GM12865 (cell line): ENCODE measurements around the gene GRIA3.

Source experiments
- DNase-seq: peaks from one replicate; pipeline ENCODE4 v3.0.0; 2010; ENCODE audit warnings: low read depth
- H3K4me3 ChIP-seq: 2 replicates; pipeline ENCODE4 v1.5.1; 2011; ENCODE audit warnings: mild to moderate bottlenecking, low read depth, low read length, control low read depth
- CTCF ChIP-seq: IDR thresholded peaks from 2 replicates; pipeline ENCODE4 v1.5.1; 2011; ENCODE audit warnings: low read length, control low read depth, low read depth, inconsistent platforms; ENCODE audit not compliant: insufficient read depth; ENCODE audit errors: missing control alignments

The GRIA3 gene

GRCh38 chrX:123310112-123310511 lies 126.0 kb downstream of the GRIA3 start:
- no peak for DNase-seq
- TF ChIP-seq CTCF: no peak

GRCh38 chrX:123311486-123311885 lies 127.4 kb downstream of the GRIA3 start:
- no peak for TF ChIP-seq CTCF
- DNase-seq: no peak
- no peak overlapping the region for H3K4me3 ChIP-seq

More at GRCh38 chrX:123310112-123310511, 126.0 kb downstream of the GRIA3 start:
- H3K4me3 ChIP-seq: no peak overlapping the region

- TF ChIP-seq CTCF: no peak
- no peak for DNase-seq
- no peak overlapping the region for H3K4me3 ChIP-seq
Observed at GRCh38 chrX:123313486-123313885, 129.4 kb downstream of the GRIA3 start.

- TF ChIP-seq CTCF: no peak
- DNase-seq: no peak
- no peak overlapping the region for H3K4me3 ChIP-seq
Observed at GRCh38 chrX:123320622-123321021, 136.5 kb downstream of the GRIA3 start.

GRCh38 chrX:123322536-123322935 lies 138.5 kb downstream of the GRIA3 start:
- no peak for TF ChIP-seq CTCF
- H3K4me3 ChIP-seq: no peak overlapping the region
- no peak for DNase-seq

GRCh38 chrX:123324625-123325024 lies 140.5 kb downstream of the GRIA3 start:
- peak; percentile 39 for DNase-seq
- H3K4me3 ChIP-seq: no peak overlapping the region
- no peak for TF ChIP-seq CTCF

GRCh38 chrX:123330229-123330942 lies 146.3 kb downstream of the GRIA3 start:
- peak; percentile 17 for DNase-seq
- TF ChIP-seq CTCF: no peak

More at GRCh38 chrX:123330229-123330942, 146.3 kb downstream of the GRIA3 start:
- no peak overlapping the region for H3K4me3 ChIP-seq
